ENCODE data around the gene ACTMAP. TPM values are rescaled to one million over a fixed set of nuclear protein-coding genes. Genes with fewer than 3 reads are reported as not detected.
"Not testable (repeated sequence)": the region's sequence is repeated elsewhere in the genome, so short reads cannot be mapped to it uniquely, and the experiment has no call there.

ACTMAP gene
- total RNA-seq, 2 experiments from 2014 or later: 13.8 to 15.6 TPM

DNA sequence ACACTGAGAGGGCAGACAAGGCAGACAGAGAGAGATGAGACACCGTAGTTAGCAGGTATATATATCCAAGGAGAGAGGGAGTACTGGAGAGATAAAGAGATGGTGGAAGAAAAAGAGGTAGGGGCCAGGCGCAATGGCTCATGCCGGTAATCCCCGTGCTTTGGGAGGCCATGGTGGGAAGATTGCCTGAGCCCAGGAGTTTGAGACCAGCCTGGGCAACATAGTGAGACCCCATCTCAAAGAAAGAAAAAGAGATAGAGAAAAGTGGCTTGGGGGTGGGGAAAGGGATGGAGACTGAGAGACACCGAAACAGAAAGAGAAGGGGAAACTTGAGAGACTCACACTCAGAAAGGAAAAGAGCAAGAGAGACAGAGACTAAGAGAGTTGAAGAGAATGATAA, 30.3 kb upstream of the ACTMAP start:
- peaks cover 19% of the 10 kb centered on the region for H3K36me3 Mint-ChIP-seq
- no peaks in the 10 kb centered on the region for H3K9me3 Mint-ChIP-seq
- no peak overlapping the region for H3K4me3 Mint-ChIP-seq
- no peaks in the 10 kb centered on the region for H3K27me3 Mint-ChIP-seq
- H3K4me1 Mint-ChIP-seq: peaks cover 46% of the 10 kb centered on the region
- DNase-seq: no peak
- peak overlapping the region; percentile 73 for H3K27ac Mint-ChIP-seq

DNA sequence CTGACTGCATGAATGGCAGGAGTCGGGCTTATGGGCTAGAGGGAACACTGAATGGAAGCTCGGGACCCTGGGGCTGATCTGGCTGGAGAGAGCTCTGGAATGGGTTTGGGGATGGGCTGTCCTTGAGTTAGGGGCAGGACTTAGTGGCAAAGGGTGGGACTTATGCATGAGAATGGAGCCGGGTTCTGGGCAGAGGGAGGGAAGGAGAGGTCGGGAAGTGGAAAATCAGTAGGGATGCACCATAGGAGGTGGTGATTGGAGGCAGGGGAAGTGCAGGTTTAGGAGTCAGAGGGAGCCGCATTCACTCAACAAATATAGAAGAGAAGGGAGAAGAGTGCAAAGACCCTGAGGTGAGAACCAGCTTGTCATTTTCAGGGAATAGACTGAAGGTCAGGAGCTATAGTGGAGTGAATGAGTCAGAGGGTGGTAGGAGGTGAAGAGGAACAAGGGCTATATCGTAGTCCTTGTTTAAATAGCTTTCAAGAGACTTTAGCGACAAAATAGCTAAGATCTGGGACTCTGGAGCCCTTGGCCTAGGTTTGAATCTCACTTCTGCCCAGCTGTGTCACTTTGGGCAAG, 28.5 kb upstream of the ACTMAP start:
- DNase-seq: no peak
- H3K36me3 Mint-ChIP-seq: peaks cover 17% of the 10 kb centered on the region
- no peaks in the 10 kb centered on the region for H3K27me3 Mint-ChIP-seq
- no peaks in the 10 kb centered on the region for H3K9me3 Mint-ChIP-seq
- H3K4me3 Mint-ChIP-seq: peak overlapping the region; percentile 92
- H3K27ac Mint-ChIP-seq: peak overlapping the region; percentile 94
- peaks cover 52% of the 10 kb centered on the region for H3K4me1 Mint-ChIP-seq

DNA sequence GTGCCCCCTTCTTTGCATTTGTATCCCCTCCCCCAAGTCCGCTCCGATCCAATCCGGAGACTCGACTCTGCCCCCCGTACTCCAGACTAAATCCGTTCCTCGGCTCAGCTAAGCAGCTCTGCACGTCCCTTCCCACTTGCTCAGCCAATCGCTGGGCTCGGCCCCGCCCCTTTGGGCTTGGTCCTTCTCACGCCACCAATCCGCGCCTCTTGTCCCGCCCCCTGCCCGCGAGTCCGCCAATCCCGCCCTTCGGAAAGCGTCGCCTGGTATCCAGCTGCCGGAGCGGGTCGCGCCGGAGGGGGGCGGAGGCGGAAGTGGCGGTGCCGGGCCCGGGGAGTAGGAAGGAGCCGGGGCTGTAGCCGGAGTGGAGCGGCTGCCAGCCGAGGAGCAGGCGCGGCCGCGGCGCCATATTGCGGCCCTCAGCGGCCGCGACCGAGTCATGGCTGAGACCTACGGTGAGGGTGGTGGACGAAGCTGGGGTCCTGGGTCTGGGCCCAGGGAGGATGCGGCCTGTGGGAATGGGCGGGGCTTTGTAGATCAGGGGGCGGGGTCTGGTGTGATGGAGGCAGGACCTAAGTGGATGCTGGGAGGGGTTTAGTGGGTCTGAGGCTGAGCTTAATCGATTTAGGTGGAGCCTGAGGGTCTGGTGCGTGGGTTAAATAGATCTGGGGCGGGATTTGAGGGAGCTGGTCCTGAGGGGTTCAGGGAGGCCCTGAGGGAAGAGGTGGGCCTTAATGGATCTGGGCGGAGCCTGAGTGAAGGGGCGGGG, 27.8 kb upstream of the ACTMAP start, which contains the start of gene RAB4B:
Gene RAB4B (plus strand): TSS at position 311 of the 769 bp plus-strand sequence. CDS start 129 bp downstream, at position 440.
- no peaks in the 10 kb centered on the region for H3K27me3 Mint-ChIP-seq
- peaks cover 14% of the 10 kb centered on the region for H3K36me3 Mint-ChIP-seq
- H3K4me3 Mint-ChIP-seq: peak within 1 kb of the TSS; percentile 92
- peak within 1 kb of the TSS; percentile 94 for H3K27ac Mint-ChIP-seq
- no peaks in the 10 kb centered on the region for H3K9me3 Mint-ChIP-seq
- peak; percentile 100 for DNase-seq
- peaks cover 52% of the 10 kb centered on the region for H3K4me1 Mint-ChIP-seq

DNA sequence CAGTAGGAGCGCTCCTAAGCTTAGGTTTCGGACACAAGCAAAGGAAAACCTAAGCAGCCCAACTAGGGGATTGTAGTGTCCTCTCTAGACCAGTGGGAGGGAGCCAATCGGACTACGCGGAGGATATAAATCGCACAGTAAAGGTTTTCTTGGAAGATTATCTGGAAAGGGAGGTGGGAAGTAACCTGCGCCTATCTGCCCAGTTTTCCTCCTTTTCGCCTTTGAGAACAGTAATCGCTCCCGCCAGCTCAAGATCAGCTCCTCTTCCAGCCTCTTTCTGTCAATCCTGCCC, 27.3 kb upstream of the ACTMAP start:
- Mint-ChIP-seq H3K4me1 (peaks cover 52% of the 10 kb centered on the region), H3K4me3 (peak overlapping the region; percentile 92), H3K36me3 (peaks cover 14% of the 10 kb centered on the region)

DNA sequence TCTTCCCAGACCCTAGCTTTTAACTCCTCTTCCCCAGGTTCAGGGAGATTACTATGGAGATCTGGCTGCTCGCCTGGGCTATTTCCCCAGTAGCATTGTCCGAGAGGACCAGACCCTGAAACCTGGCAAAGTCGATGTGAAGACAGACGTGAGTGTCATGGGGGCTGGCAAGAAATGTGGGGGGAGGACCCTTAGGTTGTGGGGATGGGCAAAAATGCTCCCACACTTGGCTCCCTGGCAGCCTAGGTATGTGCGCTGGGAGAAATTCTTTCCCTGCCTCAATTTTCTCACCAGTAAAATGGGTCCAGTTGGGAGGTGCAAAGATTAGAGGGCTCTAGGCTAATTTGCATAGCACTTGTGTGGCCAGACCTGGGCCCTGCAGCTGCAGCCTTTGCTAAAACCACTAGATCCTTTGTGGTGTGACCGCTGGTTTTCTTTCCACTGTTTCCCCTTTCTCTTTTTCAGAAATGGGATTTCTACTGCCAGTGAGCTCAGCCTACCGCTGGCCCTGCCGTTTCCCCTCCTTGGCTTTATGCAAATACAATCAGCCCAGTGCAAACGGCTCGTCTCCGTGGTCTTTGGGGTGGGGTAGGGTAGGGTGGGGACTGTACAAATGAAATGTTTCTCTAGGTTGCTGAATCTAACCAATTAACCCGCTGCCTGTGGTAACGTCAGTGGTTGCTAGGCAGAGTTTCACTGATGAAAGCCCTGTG, 26.8 kb upstream of the ACTMAP start:
- Mint-ChIP-seq H3K27me3 (no peaks in the 10 kb centered on the region), H3K9me3 (no peaks in the 10 kb centered on the region), H3K4me3 (peak overlapping the region; percentile 92), H3K4me1 (peaks cover 50% of the 10 kb centered on the region), H3K27ac (peak overlapping the region; percentile 94), H3K36me3 (peaks cover 12% of the 10 kb centered on the region)
- DNase-seq: peak; percentile 88

More for the DNA sequence above, 27.3 kb upstream of the ACTMAP start:
- DNase-seq: no peak
- Mint-ChIP-seq H3K9me3 (no peaks in the 10 kb centered on the region), H3K27ac (peak overlapping the region; percentile 94), H3K27me3 (no peaks in the 10 kb centered on the region)

DNA sequence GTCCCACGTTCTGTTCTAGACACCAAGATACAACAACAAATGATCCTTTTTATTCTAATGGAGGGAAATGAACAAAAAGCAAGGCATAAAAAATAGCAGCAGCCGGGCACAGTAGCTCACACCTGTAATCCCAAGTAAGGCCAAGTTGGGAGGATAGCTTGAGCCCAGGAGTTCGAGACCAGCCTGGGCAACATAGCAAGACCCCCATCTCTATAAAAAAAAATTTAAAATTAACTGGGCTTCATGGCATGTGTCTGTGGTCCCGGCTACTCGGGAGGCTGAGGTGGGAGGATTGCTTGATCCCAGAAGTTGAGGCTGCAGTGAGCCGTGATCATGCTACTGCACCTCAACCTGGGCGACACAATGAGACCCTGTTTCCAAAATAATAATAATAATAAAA, 26.1 kb upstream of the ACTMAP start:
- no peak overlapping the region for H3K27ac Mint-ChIP-seq

DNA sequence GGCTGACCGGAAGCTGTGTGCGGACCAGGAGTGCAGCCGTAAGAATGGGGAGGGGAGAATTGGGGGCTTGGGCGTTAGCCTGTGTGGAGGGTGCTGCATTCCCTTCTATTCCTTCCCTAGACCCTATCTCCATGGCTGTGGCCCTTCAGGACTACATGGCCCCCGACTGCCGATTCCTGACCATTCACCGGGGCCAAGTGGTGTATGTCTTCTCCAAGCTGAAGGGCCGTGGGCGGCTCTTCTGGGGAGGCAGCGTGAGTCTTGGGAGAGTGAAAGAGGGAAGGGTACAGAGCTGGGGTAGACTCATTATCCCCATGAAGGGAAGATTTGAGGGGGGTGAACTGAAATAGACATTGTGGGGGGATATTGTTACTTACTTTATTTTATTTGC, 25.4 kb upstream of the ACTMAP start:
- peaks cover 48% of the 10 kb centered on the region for H3K4me1 Mint-ChIP-seq
- DNase-seq: no peak
- H3K9me3 Mint-ChIP-seq: no peaks in the 10 kb centered on the region
- H3K4me3 Mint-ChIP-seq: no peak overlapping the region
- H3K27me3 Mint-ChIP-seq: no peaks in the 10 kb centered on the region
- peak overlapping the region; percentile 48 for H3K27ac Mint-ChIP-seq
- H3K36me3 Mint-ChIP-seq: peaks cover 16% of the 10 kb centered on the region

More for the DNA sequence above, 26.1 kb upstream of the ACTMAP start:
- Mint-ChIP-seq H3K9me3 (no peaks in the 10 kb centered on the region), H3K4me1 (peaks cover 50% of the 10 kb centered on the region), H3K36me3 (peaks cover 14% of the 10 kb centered on the region), H3K4me3 (no peak overlapping the region), H3K27me3 (no peaks in the 10 kb centered on the region)
- DNase-seq: no peak

DNA sequence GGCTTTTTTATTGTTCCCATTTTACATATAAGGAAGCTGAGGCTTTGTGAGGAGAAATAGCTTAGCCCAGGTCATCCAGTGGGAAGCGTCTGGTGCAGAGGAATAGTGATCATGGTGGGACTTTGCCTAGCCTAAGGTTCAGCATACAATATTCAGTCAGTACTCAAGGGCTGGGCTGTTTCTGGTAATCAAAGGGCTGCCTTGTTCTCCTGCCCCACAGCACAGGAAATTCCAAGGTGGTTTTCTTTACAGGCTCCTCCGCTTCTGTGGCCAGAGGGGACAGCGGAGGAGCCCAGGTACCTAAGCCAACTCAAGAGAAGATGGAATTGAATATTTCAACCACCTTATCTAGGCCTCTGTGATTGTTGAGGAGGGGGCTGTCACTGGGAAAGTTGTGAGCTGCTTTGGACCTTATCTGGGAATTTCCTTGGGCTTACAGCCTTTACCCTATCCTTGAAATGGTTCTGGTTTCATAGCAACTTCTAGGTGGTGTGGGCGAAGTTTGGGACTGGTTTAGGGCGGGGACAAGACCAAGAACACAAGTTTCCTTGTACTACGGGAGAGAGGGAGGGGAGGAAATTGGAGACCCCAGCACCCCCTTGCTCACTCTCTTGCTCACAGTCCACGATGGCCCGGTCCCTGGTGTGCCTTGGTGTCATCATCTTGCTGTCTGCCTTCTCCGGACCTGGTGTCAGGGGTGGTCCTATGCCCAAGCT, 24.8 kb upstream of the ACTMAP start, which contains the start of gene MIA:
Gene MIA (plus strand): TSS at position 606 of the 716 bp plus-strand sequence. CDS start 22 bp downstream, at position 628.
- H3K4me1 Mint-ChIP-seq: peaks cover 42% of the 10 kb centered on the region
- peaks cover 14% of the 10 kb centered on the region for H3K36me3 Mint-ChIP-seq
- H3K4me3 Mint-ChIP-seq: no peak within 1 kb of the TSS
- no peaks in the 10 kb centered on the region for H3K27me3 Mint-ChIP-seq
- no peak for DNase-seq
- H3K9me3 Mint-ChIP-seq: no peaks in the 10 kb centered on the region
- H3K27ac Mint-ChIP-seq: peak within 1 kb of the TSS; percentile 48

DNA sequence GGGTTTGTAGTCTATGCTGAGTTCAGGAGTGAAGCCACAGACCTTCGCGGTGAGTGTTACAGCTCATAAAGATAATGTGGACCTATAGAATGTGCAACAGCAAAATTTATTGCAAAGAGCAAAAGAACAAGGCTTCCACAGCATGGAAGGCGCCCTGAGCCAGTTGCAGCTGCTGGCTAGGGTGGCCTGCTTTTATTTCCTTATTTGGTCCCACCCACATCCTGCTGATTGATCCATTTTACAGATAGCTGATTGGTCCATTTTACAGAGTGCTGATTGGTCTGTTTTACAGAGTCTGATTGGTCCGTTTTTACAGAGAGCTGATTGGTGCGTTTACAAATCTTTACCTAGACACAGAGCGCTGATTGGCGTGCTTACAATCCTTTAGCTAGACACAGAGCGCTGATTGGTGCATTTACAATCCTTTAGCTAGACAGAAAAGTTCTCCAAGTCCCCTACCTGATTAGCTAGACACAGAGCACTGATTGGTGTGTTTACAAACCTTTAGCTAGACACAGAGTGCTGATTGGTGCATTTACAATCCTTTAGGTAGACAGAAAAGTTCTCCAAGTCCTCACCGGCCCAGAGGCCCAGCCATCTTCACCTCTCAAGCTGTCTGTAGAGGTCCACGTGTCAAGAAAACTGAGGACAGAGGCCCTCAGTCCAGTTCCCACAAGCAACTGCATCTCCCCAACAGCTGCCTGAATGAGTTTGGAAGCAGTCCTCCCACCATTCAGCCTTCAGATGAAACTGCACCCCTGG, 21.0 kb upstream of the ACTMAP start:
- peaks cover 22% of the 10 kb centered on the region for H3K4me1 Mint-ChIP-seq
- not testable (repeated sequence) for H3K4me3 Mint-ChIP-seq, H3K9me3 Mint-ChIP-seq, DNase-seq, H3K27me3 Mint-ChIP-seq, H3K27ac Mint-ChIP-seq
- peaks cover 17% of the 10 kb centered on the region for H3K36me3 Mint-ChIP-seq

DNA sequence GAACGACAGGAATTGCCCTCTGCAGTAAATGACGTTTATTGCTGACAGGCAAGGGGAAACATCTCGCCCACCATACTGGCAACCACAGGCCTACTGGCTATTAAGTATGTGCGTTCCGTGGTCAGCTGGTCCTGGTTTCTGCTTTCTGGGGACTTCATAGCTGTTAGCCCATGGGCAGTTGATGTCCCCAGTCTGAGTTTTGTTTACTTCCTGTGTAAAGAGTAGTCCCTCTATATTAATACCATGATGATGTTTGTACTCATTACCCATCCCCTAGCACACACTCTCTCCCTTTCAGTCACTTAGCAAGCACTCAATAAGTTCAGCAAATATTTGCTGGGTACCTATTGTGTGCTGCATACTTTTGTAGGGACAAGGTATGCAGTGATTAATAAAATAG, 18.6 kb upstream of the ACTMAP start:
- Mint-ChIP-seq H3K36me3 (peaks cover 36% of the 10 kb centered on the region), H3K4me1 (peaks cover 29% of the 10 kb centered on the region), H3K27me3 (no peaks in the 10 kb centered on the region), H3K27ac (no peak overlapping the region), H3K9me3 (no peaks in the 10 kb centered on the region), H3K4me3 (no peak overlapping the region)
- no peak for DNase-seq

DNA sequence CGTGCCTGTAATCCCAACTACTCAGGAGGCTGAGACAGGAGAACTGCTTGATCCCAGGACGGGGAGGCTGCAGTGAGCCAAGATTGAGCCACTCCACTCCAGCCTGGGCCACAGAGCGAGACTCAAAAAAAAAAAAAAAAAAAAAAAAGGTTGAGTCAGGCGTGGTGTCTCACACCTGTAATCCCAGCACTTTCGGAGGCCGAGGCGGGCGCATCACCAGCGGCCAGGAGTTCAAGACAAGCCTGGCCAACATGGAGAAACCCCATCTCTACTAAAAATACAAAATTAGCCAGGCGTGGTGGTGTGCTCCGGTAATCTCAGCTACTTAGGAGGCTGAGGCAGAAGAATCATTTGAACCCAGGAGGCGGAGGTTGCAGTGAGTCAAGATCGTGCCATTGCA, 16.1 kb upstream of the ACTMAP start:
- Mint-ChIP-seq H3K27ac (peak overlapping the region; percentile 54), H3K4me1 (peaks cover 52% of the 10 kb centered on the region), H3K36me3 (peaks cover 54% of the 10 kb centered on the region)
- not testable (repeated sequence) for H3K4me3 Mint-ChIP-seq, H3K27me3 Mint-ChIP-seq, H3K9me3 Mint-ChIP-seq, DNase-seq

DNA sequence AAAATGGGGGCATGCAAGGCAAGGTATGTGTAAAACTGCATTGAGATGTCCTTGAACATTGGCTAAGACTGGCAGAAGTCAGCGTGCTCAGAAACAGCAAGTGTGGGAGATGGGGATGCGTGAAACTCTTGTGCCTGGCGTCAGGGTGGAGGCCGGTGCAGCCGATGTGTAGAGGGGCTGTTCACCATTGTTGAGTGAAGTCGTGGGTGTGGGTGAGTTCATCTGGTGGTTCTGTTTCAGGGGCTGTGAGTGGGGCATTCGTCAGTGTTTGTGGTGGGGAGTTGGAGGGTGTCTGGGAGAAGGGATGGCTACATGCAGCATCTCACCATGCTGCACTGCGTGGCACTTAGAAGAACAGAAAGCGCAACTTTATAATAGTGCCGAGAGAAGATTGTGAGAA, 13.7 kb upstream of the ACTMAP start:
- peak overlapping the region; percentile 79 for H3K27ac Mint-ChIP-seq
- no peaks in the 10 kb centered on the region for H3K9me3 Mint-ChIP-seq
- H3K27me3 Mint-ChIP-seq: no peaks in the 10 kb centered on the region
- H3K4me1 Mint-ChIP-seq: peaks cover 62% of the 10 kb centered on the region
- H3K36me3 Mint-ChIP-seq: peaks cover 59% of the 10 kb centered on the region
- H3K4me3 Mint-ChIP-seq: peak overlapping the region; percentile 40
- DNase-seq: peak; percentile 50

DNA sequence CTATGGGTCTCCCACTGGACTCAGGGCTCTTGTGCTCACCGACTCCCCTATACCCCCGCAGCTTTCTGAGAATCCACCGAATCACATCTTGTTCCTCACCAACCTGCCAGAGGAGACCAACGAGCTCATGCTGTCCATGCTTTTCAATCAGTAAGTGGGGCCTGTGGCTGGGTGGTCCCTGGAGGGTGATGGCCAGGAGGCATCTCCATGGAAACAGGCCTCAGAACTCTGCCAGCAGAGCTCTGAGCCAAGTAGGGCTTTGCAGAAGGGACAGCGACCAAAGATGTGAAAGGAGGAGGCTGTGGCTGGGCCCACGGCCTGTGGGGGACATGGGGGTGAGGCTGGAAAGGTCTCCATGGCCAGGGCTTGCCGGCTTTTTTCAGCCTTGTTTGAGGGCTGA, 13.2 kb upstream of the ACTMAP start:
- no peaks in the 10 kb centered on the region for H3K27me3 Mint-ChIP-seq
- H3K4me3 Mint-ChIP-seq: peak overlapping the region; percentile 1
- H3K9me3 Mint-ChIP-seq: no peaks in the 10 kb centered on the region
- H3K36me3 Mint-ChIP-seq: peaks cover 61% of the 10 kb centered on the region
- H3K27ac Mint-ChIP-seq: peak overlapping the region; percentile 79
- H3K4me1 Mint-ChIP-seq: peaks cover 60% of the 10 kb centered on the region
- DNase-seq: no peak

DNA sequence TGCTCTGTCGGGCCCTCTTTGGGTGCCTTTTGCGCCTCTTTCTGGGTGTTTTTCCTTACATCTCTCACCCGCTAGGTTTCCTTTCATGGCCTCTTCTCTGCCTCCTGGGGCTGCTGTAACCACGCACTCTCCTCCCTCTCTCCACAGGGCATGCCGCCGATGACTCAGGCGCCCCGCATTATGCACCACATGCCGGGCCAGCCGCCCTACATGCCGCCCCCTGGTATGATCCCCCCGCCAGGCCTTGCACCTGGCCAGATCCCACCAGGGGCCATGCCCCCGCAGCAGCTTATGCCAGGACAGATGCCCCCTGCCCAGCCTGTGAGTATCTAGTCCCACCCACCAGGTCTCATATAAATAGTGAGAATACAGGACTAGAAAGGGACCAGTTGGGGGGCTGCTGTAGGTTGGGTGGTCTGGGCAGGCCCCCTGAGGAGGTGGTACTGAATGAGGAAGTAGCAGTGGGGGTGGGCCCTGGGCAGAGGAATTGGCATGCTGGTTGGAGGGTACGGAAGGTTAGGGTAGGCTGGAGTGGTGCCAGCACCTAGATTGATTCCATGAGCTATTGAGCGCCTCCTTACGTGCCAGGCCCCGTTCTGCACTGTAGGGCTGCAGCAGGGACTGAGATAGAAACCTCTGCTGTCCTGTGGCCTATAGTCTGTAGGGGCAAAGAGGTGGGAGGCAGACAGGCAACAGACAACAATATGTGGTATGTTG, 12.6 kb upstream of the ACTMAP start:
- H3K4me1 Mint-ChIP-seq: peaks cover 64% of the 10 kb centered on the region
- no peaks in the 10 kb centered on the region for H3K27me3 Mint-ChIP-seq
- peak overlapping the region; percentile 79 for H3K27ac Mint-ChIP-seq
- peak; percentile 54 for DNase-seq
- peak overlapping the region; percentile 35 for H3K4me3 Mint-ChIP-seq
- no peaks in the 10 kb centered on the region for H3K9me3 Mint-ChIP-seq
- H3K36me3 Mint-ChIP-seq: peaks cover 66% of the 10 kb centered on the region

All from activated naive CD8-positive, alpha-beta T cell treated with anti-CD3 and anti-CD28 coated beads for 36 hours (primary cell).